Testis (tissue), 3 donors: ENCODE measurements around the gene TENT4B. TPM values are rescaled to one million over a fixed set of nuclear protein-coding genes. Genes with fewer than 3 reads are reported as not detected.

Experiments used
- polyA plus RNA-seq: library from polyadenylated mRNA; stranded (reverse); fragments of 350-450 nt; fragmentation: Illumina TruSeq; extraction: RNeasy Lipid Tissue Mini Kit (QIAGEN cat#74804); gene quantifications from one replicate; pipeline ENCODE4 v1.2.3, GENCODE V29; 2014; ENCODE audit warnings: low read depth, low replicate concordance; ENCODE audit not compliant: insufficient read depth
- small RNA-seq, 2 donors: library from RNA; depleted of rRNA; stranded (forward); fragments of <200 nt; gene quantifications; one replicate each; pipeline ENCODE3, GENCODE V24; 2016
- total RNA-seq, 2 donors: library from RNA; depleted of rRNA; stranded (reverse); fragments of >200 nt; gene quantifications; one replicate each; pipeline ENCODE4 v1.2.3, GENCODE V29; 2016

Gene TENT4B
- total and polyA plus RNA-seq, 3 donors from 2014 or later: 27.5 to 56.6 (median 37.6) TPM

Small RNA genes within 50 kb of the gene (small RNA-seq; reads per million reads assigned to genes)
- gene RF00156 (0 reads per million in 2 donors), gene RPL10P14 (0 reads per million in 2 donors)

Other genes starting within 250 kb of the TENT4B start
- 10 to 100 TPM; 51.5 to 64.1 TPM for gene CNEP1R1, start 128.1 kb upstream of the TENT4B start, total RNA-seq
- 39.7 TPM for gene CNEP1R1, start 128.1 kb upstream of the TENT4B start, polyA plus RNA-seq
- gene HEATR3, start 87.3 kb upstream of the TENT4B start, total RNA-seq: 10 to 100 TPM; 44.0 to 51.2 TPM
- gene HEATR3, start 87.3 kb upstream of the TENT4B start, polyA plus RNA-seq: 13.5 TPM
- gene ADCY7, start 113.2 kb downstream of the TENT4B start, total RNA-seq: 1 to 10 TPM; 5.9 to 9.4 TPM
- gene ADCY7, start 113.2 kb downstream of the TENT4B start, polyA plus RNA-seq: 5.9 TPM
- 10 to 100 TPM; 79.2 to 96.0 TPM for gene BRD7, start 215.7 kb downstream of the TENT4B start, total RNA-seq
- gene BRD7, start 215.7 kb downstream of the TENT4B start, polyA plus RNA-seq: 110 TPM